ENCODE measurements around the gene ITGA8. TPM values are rescaled to one million over a fixed set of nuclear protein-coding genes. Genes with fewer than 3 reads are reported as not detected.

ITGA8 gene
- total RNA-seq, 1 experiment from 2014 or later: not detected

GRCh38 chr10:15603446-15604011, 116.2 kb downstream of the ITGA8 start:
- peaks cover 28% of the 10 kb centered on the region for H3K27me3 ChIP-seq (replicated peaks; ENCODE audit: insufficient read depth, low read depth, low read length, poor library complexity)
- POLR2A ChIA-PET (ENCODE audit: low non-redundant PET): no interaction called here
- intact Hi-C loops (cut with micrococcal nuclease; ENCODE audit: unreplicated experiment): no loop called here

GRCh38 chr10:15601819-15602218, 117.9 kb downstream of the ITGA8 start:
- Histone ChIP-seq H3K36me3 (ENCODE audit: insufficient read depth, low read length, poor library complexity, severe bottlenecking) (no peaks in the 10 kb centered on the region), H3K9me3 (ENCODE audit: low read depth, low read length, poor library complexity, severe bottlenecking) (no peaks in the 10 kb centered on the region), H3K27ac (ENCODE audit: low read depth, low read length, poor library complexity, severe bottlenecking) (no peak overlapping the region), H3K27me3 (replicated peaks; ENCODE audit: insufficient read depth, low read depth, low read length, poor library complexity) (peaks cover 40% of the 10 kb centered on the region), H3K4me1 (ENCODE audit: insufficient read depth, low read length, poor library complexity, severe bottlenecking) (peaks cover 10% of the 10 kb centered on the region), H3K4me3 (ENCODE audit: low read depth, low read length, poor library complexity, severe bottlenecking) (no peak overlapping the region)
- DNase-seq (ENCODE audit: low spot score): no peak
- no TSS peak for BruUV-seq (replicated peaks)
- ChIA-PET CTCF (no interaction called here), POLR2A (ENCODE audit: low non-redundant PET) (no interaction called here)
- intact Hi-C loops (cut with micrococcal nuclease; ENCODE audit: unreplicated experiment): no loop called here
- TF ChIP-seq EZH2 (IDR thresholded peaks at IDR 0.05; ENCODE audit: borderline replicate concordance, low read depth, low read length, poor library complexity, severe bottlenecking) (no peak), CTCF (conservative IDR thresholded peaks at IDR 0.05; ENCODE audit: low read depth, low read length) (no peak)

More at GRCh38 chr10:15603446-15604011, 116.2 kb downstream of the ITGA8 start:
- H3K27ac ChIP-seq (ENCODE audit: low read depth, low read length, poor library complexity, severe bottlenecking): no peak overlapping the region
- DNase-seq (ENCODE audit: low spot score): no peak
- H3K4me3 ChIP-seq (ENCODE audit: low read depth, low read length, poor library complexity, severe bottlenecking): no peak overlapping the region
- H3K4me1 ChIP-seq (ENCODE audit: insufficient read depth, low read length, poor library complexity, severe bottlenecking): peaks cover 11% of the 10 kb centered on the region
- no peaks in the 10 kb centered on the region for H3K9me3 ChIP-seq (ENCODE audit: low read depth, low read length, poor library complexity, severe bottlenecking)
- CTCF ChIA-PET: no interaction called here
- TF ChIP-seq CTCF (conservative IDR thresholded peaks at IDR 0.05; ENCODE audit: low read depth, low read length): no peak
- TF ChIP-seq EZH2 (IDR thresholded peaks at IDR 0.05; ENCODE audit: borderline replicate concordance, low read depth, low read length, poor library complexity, severe bottlenecking): no peak
- BruUV-seq (replicated peaks): no TSS peak
- no peaks in the 10 kb centered on the region for H3K36me3 ChIP-seq (ENCODE audit: insufficient read depth, low read length, poor library complexity, severe bottlenecking)

GRCh38 chr10:15595260-15595659, 124.5 kb downstream of the ITGA8 start:
- Histone ChIP-seq H3K27ac (ENCODE audit: low read depth, low read length, poor library complexity, severe bottlenecking) (no peak overlapping the region), H3K4me1 (ENCODE audit: insufficient read depth, low read length, poor library complexity, severe bottlenecking) (no peaks in the 10 kb centered on the region), H3K27me3 (replicated peaks; ENCODE audit: insufficient read depth, low read depth, low read length, poor library complexity) (peaks cover 23% of the 10 kb centered on the region), H3K9me3 (ENCODE audit: low read depth, low read length, poor library complexity, severe bottlenecking) (no peaks in the 10 kb centered on the region), H3K36me3 (ENCODE audit: insufficient read depth, low read length, poor library complexity, severe bottlenecking) (no peaks in the 10 kb centered on the region), H3K4me3 (ENCODE audit: low read depth, low read length, poor library complexity, severe bottlenecking) (no peak overlapping the region)
- ChIA-PET POLR2A (ENCODE audit: low non-redundant PET) (no interaction called here), CTCF (no interaction called here)
- intact Hi-C loops (cut with micrococcal nuclease; ENCODE audit: unreplicated experiment): no loop called here
- TF ChIP-seq EZH2 (IDR thresholded peaks at IDR 0.05; ENCODE audit: borderline replicate concordance, low read depth, low read length, poor library complexity, severe bottlenecking) (no peak), CTCF (conservative IDR thresholded peaks at IDR 0.05; ENCODE audit: low read depth, low read length) (no peak)
- no TSS peak for BruUV-seq (replicated peaks)
- DNase-seq (ENCODE audit: low spot score): no peak
